Measurements from ENCODE around the gene SLC38A5.

The SLC38A5 gene

GRCh38 chrX:48476919-48477318 is 6.9 kb upstream of the SLC38A5 start:
- H4K12ac ChIP-seq (ENCODE audit: low read depth, low read length), result no peak overlapping the region
- no peak for DNase-seq
- H2AK5ac ChIP-seq (ENCODE audit: low read length), result no peak overlapping the region
- no peak overlapping the region for H3K4me3 ChIP-seq (ENCODE audit: low read depth, low read length)
- H3K27me3 ChIP-seq (ENCODE audit: insufficient read depth, low read length), result no peaks in the 10 kb centered on the region
- H2BK12ac ChIP-seq (ENCODE audit: low read length), result no peak overlapping the region
- H3K4me2 ChIP-seq (ENCODE audit: low read length), result peak overlapping the region; percentile 66
- peaks cover 0 to 11% of the 10 kb centered on the region in 2 experiments for H3K4me1 ChIP-seq (ENCODE audit: control insufficient read depth in 1 of 2, insufficient read depth in 2 of 2, low read length in 2 of 2)
- H2AFZ ChIP-seq (ENCODE audit: insufficient read depth, low read length, poor library complexity), result no peak overlapping the region
- H4K8ac ChIP-seq (ENCODE audit: low read depth, low read length), result no peak overlapping the region
- H3K23ac ChIP-seq (ENCODE audit: low read length), result no peak overlapping the region
- peaks cover 8% of the 10 kb centered on the region for H3K79me2 ChIP-seq (ENCODE audit: control insufficient read depth, insufficient read depth, low read length, poor library complexity)
- no peak overlapping the region for H2BK120ac ChIP-seq (ENCODE audit: insufficient read depth, low read length, poor library complexity)
- H3K4ac ChIP-seq (ENCODE audit: low read depth, low read length), result peak overlapping the region; percentile 37
- H3K27ac ChIP-seq (ENCODE audit: low read depth, low read length), result no peak overlapping the region
- H3K9ac ChIP-seq (ENCODE audit: low read length), result no peak overlapping the region
- no peak overlapping the region for H3K14ac ChIP-seq (ENCODE audit: low read length)
- peaks cover 20 to 26% of the 10 kb centered on the region in 2 experiments for H3K36me3 ChIP-seq (ENCODE audit: control insufficient read depth in 1 of 2, insufficient read depth in 2 of 2, low read length in 2 of 2)
- WGBS (ENCODE audit: extremely low coverage, insufficient coverage, insufficient read length), result no CpG with 5 or more reads among the region's 4 CpGs
- H4K91ac ChIP-seq (ENCODE audit: low read depth, low read length), result no peak overlapping the region
- no peaks in the 10 kb centered on the region for H3K9me3 ChIP-seq (ENCODE audit: insufficient read depth, low read depth, low read length)
- peaks cover 9% of the 10 kb centered on the region for H3K79me1 ChIP-seq (ENCODE audit: low read length)
- H2BK5ac ChIP-seq (ENCODE audit: low read depth, low read length, poor library complexity), result no peak overlapping the region
- H3K18ac ChIP-seq (ENCODE audit: low read length), result no peak overlapping the region

DNA sequence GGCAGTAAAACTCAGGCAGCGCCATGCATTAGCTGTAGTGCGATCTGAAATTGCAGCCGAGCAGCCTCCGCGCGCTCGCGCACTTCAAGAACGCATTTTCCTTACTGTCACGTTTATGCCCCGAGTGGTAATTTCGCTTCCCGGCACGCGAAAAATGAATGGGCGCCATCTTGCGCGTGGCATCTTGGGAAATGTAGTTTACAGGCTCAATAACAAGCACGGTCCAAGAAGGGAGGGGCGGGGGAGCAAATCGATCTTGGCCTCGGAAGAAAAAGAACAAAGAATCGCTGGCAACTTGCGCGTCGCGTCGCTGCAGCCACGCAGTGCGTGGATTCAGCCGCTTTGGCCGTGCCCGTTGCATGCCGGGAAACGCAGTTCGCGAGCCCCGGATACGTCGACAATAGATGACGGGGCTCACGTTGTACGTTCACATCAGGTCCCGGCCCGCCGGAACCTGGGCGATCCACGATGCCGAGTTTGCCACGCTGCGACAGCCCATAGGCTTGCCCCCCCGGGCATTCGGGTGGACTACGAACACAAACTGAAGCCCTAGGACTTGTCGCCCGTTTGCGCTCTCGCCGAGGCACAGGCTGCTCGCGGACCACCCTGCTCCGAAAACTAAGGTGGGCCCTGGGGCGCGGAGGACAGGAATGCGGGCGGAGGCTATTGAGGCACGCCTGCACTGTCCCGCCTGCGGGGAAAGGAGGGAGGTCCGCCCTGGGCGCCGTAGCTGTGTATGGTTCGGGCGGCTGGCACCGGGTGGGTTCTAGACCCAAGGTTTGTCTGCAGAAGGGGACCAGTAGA is 5.9 kb upstream of the SLC38A5 start, which contains the start of gene FTSJ1:
FTSJ1 (plus strand) TSS at position 426 of the 804 bp plus-strand sequence. CDS start 1,849 bp downstream, outside the sequence.
- Histone ChIP-seq H2BK5ac (ENCODE audit: low read depth, low read length, poor library complexity) (peak within 1 kb of the TSS; percentile 83), H3K9ac (ENCODE audit: low read length) (peak within 1 kb of the TSS; percentile 80), H3K4me1 (ENCODE audit: control insufficient read depth in 1 of 2, insufficient read depth in 2 of 2, low read length in 2 of 2) (peaks cover 1 to 15% of the 10 kb centered on the region in 2 experiments), H4K8ac (ENCODE audit: low read depth, low read length) (peak within 1 kb of the TSS; percentile 76), H2AFZ (ENCODE audit: insufficient read depth, low read length, poor library complexity) (peak within 1 kb of the TSS; percentile 98), H4K12ac (ENCODE audit: low read depth, low read length) (peak within 1 kb of the TSS; percentile 80), H3K79me2 (ENCODE audit: control insufficient read depth, insufficient read depth, low read length, poor library complexity) (peaks cover 8% of the 10 kb centered on the region), H3K79me1 (ENCODE audit: low read length) (peaks cover 9% of the 10 kb centered on the region), H3K4me2 (ENCODE audit: low read length) (peak within 1 kb of the TSS; percentile 66), H3K4ac (ENCODE audit: low read depth, low read length) (peak within 1 kb of the TSS; percentile 66), H3K27me3 (ENCODE audit: insufficient read depth, low read length) (no peaks in the 10 kb centered on the region), H3K18ac (ENCODE audit: low read length) (peak within 1 kb of the TSS; percentile 88), H3K14ac (ENCODE audit: low read length) (peak within 1 kb of the TSS; percentile 79), H2AK5ac (ENCODE audit: low read length) (peak within 1 kb of the TSS; percentile 82), H2BK120ac (ENCODE audit: insufficient read depth, low read length, poor library complexity) (peak within 1 kb of the TSS; percentile 87), H3K27ac (ENCODE audit: low read depth, low read length) (peak within 1 kb of the TSS; percentile 22), H2BK12ac (ENCODE audit: low read length) (peak within 1 kb of the TSS; percentile 24), H3K23ac (ENCODE audit: low read length) (no peak within 1 kb of the TSS), H3K9me3 (ENCODE audit: insufficient read depth, low read depth, low read length) (no peaks in the 10 kb centered on the region), H3K36me3 (ENCODE audit: control insufficient read depth in 1 of 2, insufficient read depth in 2 of 2, low read length in 2 of 2) (peaks cover 11 to 17% of the 10 kb centered on the region in 2 experiments), H4K91ac (ENCODE audit: low read depth, low read length) (peak within 1 kb of the TSS; percentile 85), H3K4me3 (ENCODE audit: low read depth, low read length) (peak within 1 kb of the TSS; percentile 91)
- DNase-seq, result peak; percentile 65 to 75
- WGBS (ENCODE audit: extremely low coverage, insufficient coverage, insufficient read length), result no CpG with 5 or more reads among the region's 75 CpGs

DNA sequence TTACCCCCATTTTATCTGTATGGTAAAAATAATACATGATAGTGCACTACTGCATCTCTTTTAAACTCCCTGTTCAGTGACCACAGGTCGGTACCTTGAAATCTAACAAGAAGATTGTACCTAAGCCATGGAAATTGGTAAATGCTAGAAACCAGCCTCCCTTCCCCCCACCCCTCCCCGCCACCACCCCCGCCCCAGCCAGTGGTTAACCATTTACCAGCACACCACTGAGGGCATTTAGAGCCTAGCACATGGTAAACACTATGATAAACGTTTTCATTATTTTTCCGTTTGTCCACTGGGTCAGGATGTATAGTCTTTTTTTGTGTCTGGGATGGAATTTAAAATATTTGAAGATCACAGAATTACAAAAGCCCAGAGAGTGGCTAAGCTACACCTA is 5.2 kb upstream of the SLC38A5 start:
- Histone ChIP-seq H3K27me3 (ENCODE audit: insufficient read depth, low read length) (no peaks in the 10 kb centered on the region), H3K4me2 (ENCODE audit: low read length) (peak overlapping the region; percentile 66), H3K23ac (ENCODE audit: low read length) (no peak overlapping the region), H2AK5ac (ENCODE audit: low read length) (no peak overlapping the region), H3K18ac (ENCODE audit: low read length) (no peak overlapping the region), H3K79me1 (ENCODE audit: low read length) (peaks cover 9% of the 10 kb centered on the region), H3K4ac (ENCODE audit: low read depth, low read length) (no peak overlapping the region), H3K27ac (ENCODE audit: low read depth, low read length) (no peak overlapping the region), H3K79me2 (ENCODE audit: control insufficient read depth, insufficient read depth, low read length, poor library complexity) (peaks cover 8% of the 10 kb centered on the region), H3K14ac (ENCODE audit: low read length) (no peak overlapping the region), H4K91ac (ENCODE audit: low read depth, low read length) (no peak overlapping the region), H2BK12ac (ENCODE audit: low read length) (no peak overlapping the region), H2AFZ (ENCODE audit: insufficient read depth, low read length, poor library complexity) (no peak overlapping the region), H3K9ac (ENCODE audit: low read length) (no peak overlapping the region), H3K4me3 (ENCODE audit: low read depth, low read length) (no peak overlapping the region), H3K9me3 (ENCODE audit: insufficient read depth, low read depth, low read length) (no peaks in the 10 kb centered on the region), H4K12ac (ENCODE audit: low read depth, low read length) (no peak overlapping the region), H3K4me1 (ENCODE audit: control insufficient read depth in 1 of 2, insufficient read depth in 2 of 2, low read length in 2 of 2) (peaks cover 5 to 19% of the 10 kb centered on the region in 2 experiments), H2BK5ac (ENCODE audit: low read depth, low read length, poor library complexity) (no peak overlapping the region), H3K36me3 (ENCODE audit: control insufficient read depth in 1 of 2, insufficient read depth in 2 of 2, low read length in 2 of 2) (peaks cover 9 to 14% of the 10 kb centered on the region in 2 experiments), H4K8ac (ENCODE audit: low read depth, low read length) (no peak overlapping the region), H2BK120ac (ENCODE audit: insufficient read depth, low read length, poor library complexity) (no peak overlapping the region)
- WGBS (ENCODE audit: extremely low coverage, insufficient coverage, insufficient read length), result no CpG with 5 or more reads among the region's 5 CpGs
- DNase-seq, result no peak

DNA sequence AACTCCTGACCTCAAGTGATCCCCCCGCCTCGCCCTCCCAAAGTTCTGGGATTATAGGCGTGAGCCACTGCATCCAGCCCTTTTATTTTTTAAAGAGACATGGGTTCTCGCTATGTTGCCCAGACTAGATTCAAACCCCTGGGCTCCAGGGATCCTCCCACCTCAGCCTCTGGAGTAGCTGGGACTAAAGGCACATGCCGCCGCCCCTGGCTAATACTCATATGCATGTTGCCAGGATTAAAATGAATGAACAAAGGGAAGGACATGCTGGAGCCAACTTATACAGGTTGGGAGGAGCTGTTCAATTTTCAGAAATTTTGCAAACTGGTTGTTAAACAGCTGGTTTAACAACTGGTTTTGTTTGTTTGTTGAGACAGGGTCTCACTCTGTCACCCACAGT is 4.5 kb upstream of the SLC38A5 start:
- no peak overlapping the region for H2AFZ ChIP-seq (ENCODE audit: insufficient read depth, low read length, poor library complexity)
- no peak overlapping the region for H3K18ac ChIP-seq (ENCODE audit: low read length)
- no peak overlapping the region for H3K4me2 ChIP-seq (ENCODE audit: low read length)
- no peak overlapping the region for H2BK5ac ChIP-seq (ENCODE audit: low read depth, low read length, poor library complexity)
- peaks cover 9% of the 10 kb centered on the region for H3K79me1 ChIP-seq (ENCODE audit: low read length)
- H3K4me1 ChIP-seq (ENCODE audit: control insufficient read depth in 1 of 2, insufficient read depth in 2 of 2, low read length in 2 of 2), result peaks cover 5 to 23% of the 10 kb centered on the region in 2 experiments
- no peak overlapping the region for H3K4ac ChIP-seq (ENCODE audit: low read depth, low read length)
- no peaks in the 10 kb centered on the region for H3K9me3 ChIP-seq (ENCODE audit: insufficient read depth, low read depth, low read length)
- no peaks in the 10 kb centered on the region for H3K27me3 ChIP-seq (ENCODE audit: insufficient read depth, low read length)
- H3K27ac ChIP-seq (ENCODE audit: low read depth, low read length), result no peak overlapping the region
- H2AK5ac ChIP-seq (ENCODE audit: low read length), result no peak overlapping the region
- H2BK12ac ChIP-seq (ENCODE audit: low read length), result no peak overlapping the region
- no peak overlapping the region for H4K12ac ChIP-seq (ENCODE audit: low read depth, low read length)
- no peak overlapping the region for H3K14ac ChIP-seq (ENCODE audit: low read length)
- H3K79me2 ChIP-seq (ENCODE audit: control insufficient read depth, insufficient read depth, low read length, poor library complexity), result peaks cover 8% of the 10 kb centered on the region
- H3K4me3 ChIP-seq (ENCODE audit: low read depth, low read length), result no peak overlapping the region
- WGBS (ENCODE audit: extremely low coverage, insufficient coverage, insufficient read length), result no CpG with 5 or more reads among the region's 6 CpGs
- no peak overlapping the region for H4K91ac ChIP-seq (ENCODE audit: low read depth, low read length)
- no peak overlapping the region for H3K23ac ChIP-seq (ENCODE audit: low read length)
- no peak overlapping the region for H4K8ac ChIP-seq (ENCODE audit: low read depth, low read length)
- H2BK120ac ChIP-seq (ENCODE audit: insufficient read depth, low read length, poor library complexity), result no peak overlapping the region
- H3K9ac ChIP-seq (ENCODE audit: low read length), result no peak overlapping the region
- no peak for DNase-seq
- H3K36me3 ChIP-seq (ENCODE audit: control insufficient read depth in 1 of 2, insufficient read depth in 2 of 2, low read length in 2 of 2), result peaks cover 7 to 13% of the 10 kb centered on the region in 2 experiments

Measured in trophoblast cell (in vitro differentiated cells and primary cell).